ENCODE results near the gene PLEKHA3. TPM values are rescaled to one million over a fixed set of nuclear protein-coding genes. Genes with fewer than 3 reads are reported as not detected.

The PLEKHA3 gene
- polyA plus RNA-seq, 2 donors = 0.79 to 1.4 TPM

- Histone ChIP-seq H3K36me3 (ENCODE audit: control insufficient read depth in 2 of 2, insufficient read depth in 2 of 2, low read length in 1 of 2) (no peaks in the 10 kb centered on the region), H3K27ac (ENCODE audit: low read depth in 2 of 2, low read length in 1 of 2) (peak overlapping the region; percentile 81 to 97), H3K9me3 (ENCODE audit: control insufficient read depth in 2 of 2, insufficient read depth in 1 of 2, low read depth in 1 of 2, low read length in 1 of 2) (no peaks in the 10 kb centered on the region), H3K4me1 (ENCODE audit: control insufficient read depth in 2 of 2, insufficient read depth in 2 of 2, low read length in 1 of 2) (peaks cover 0 to 2% of the 10 kb centered on the region in 2 donors), H3K27me3 (ENCODE audit: control insufficient read depth in 1 of 2, insufficient read depth in 2 of 2, low read length in 2 of 2) (no peaks in the 10 kb centered on the region), H3K4me3 (ENCODE audit: low read depth in 1 of 2, low read length in 2 of 2) (peak overlapping the region; percentile 63 to 90)
- 1% methylated on average over 10 of the region's 10 CpGs for WGBS, 2 donors
Measured at GRCh38 chr2:178478130-178478438, 2.2 kb upstream of the PLEKHA3 start.

- Histone ChIP-seq H3K9me3 (ENCODE audit: control insufficient read depth in 2 of 2, insufficient read depth in 1 of 2, low read depth in 1 of 2, low read length in 1 of 2) (no peaks in the 10 kb centered on the region), H3K4me3 (ENCODE audit: low read depth in 1 of 2, low read length in 2 of 2) (peak within 1 kb of the TSS; percentile 63 to 90), H3K36me3 (ENCODE audit: control insufficient read depth in 2 of 2, insufficient read depth in 2 of 2, low read length in 1 of 2) (no peaks in the 10 kb centered on the region), H3K27ac (ENCODE audit: low read depth in 2 of 2, low read length in 1 of 2) (peak within 1 kb of the TSS; percentile 81 to 97), H3K4me1 (ENCODE audit: control insufficient read depth in 2 of 2, insufficient read depth in 2 of 2, low read length in 1 of 2) (peaks cover 0 to 2% of the 10 kb centered on the region in 2 donors), H3K27me3 (ENCODE audit: control insufficient read depth in 1 of 2, insufficient read depth in 2 of 2, low read length in 2 of 2) (no peaks in the 10 kb centered on the region)
- 2% methylated on average over 56 of the region's 56 CpGs for WGBS, 2 donors
Measured at GRCh38 chr2:178478439-178479274, 1.6 kb upstream of the PLEKHA3 start, which contains the start of gene FKBP7. FKBP7 (minus strand) TSS chr2:178478600; CDS start chr2:178478499, 101 bp downstream.

GRCh38 chr2:178479275-178479616 lies 1.0 kb upstream of the PLEKHA3 start:
- WGBS, 2 donors = 47% methylated on average over 4 of the region's 4 CpGs
- Histone ChIP-seq H3K9me3 (ENCODE audit: control insufficient read depth in 2 of 2, insufficient read depth in 1 of 2, low read depth in 1 of 2, low read length in 1 of 2) (no peaks in the 10 kb centered on the region), H3K4me3 (ENCODE audit: low read depth in 1 of 2, low read length in 2 of 2) (peak overlapping the region; percentile 63 to 90), H3K4me1 (ENCODE audit: control insufficient read depth in 2 of 2, insufficient read depth in 2 of 2, low read length in 1 of 2) (peaks cover 0 to 2% of the 10 kb centered on the region in 2 donors), H3K27me3 (ENCODE audit: control insufficient read depth in 1 of 2, insufficient read depth in 2 of 2, low read length in 2 of 2) (no peaks in the 10 kb centered on the region), H3K36me3 (ENCODE audit: control insufficient read depth in 2 of 2, insufficient read depth in 2 of 2, low read length in 1 of 2) (no peaks in the 10 kb centered on the region), H3K27ac (ENCODE audit: low read depth in 2 of 2, low read length in 1 of 2) (peak overlapping the region; percentile 81 to 97)

- Histone ChIP-seq H3K27me3 (ENCODE audit: control insufficient read depth in 1 of 2, insufficient read depth in 2 of 2, low read length in 2 of 2) (no peaks in the 10 kb centered on the region), H3K4me1 (ENCODE audit: control insufficient read depth in 2 of 2, insufficient read depth in 2 of 2, low read length in 1 of 2) (peaks cover 0 to 2% of the 10 kb centered on the region in 2 donors), H3K4me3 (ENCODE audit: low read depth in 1 of 2, low read length in 2 of 2) (peak overlapping the region; percentile 69 to 96), H3K9me3 (ENCODE audit: control insufficient read depth in 2 of 2, insufficient read depth in 1 of 2, low read depth in 1 of 2, low read length in 1 of 2) (no peaks in the 10 kb centered on the region), H3K27ac (ENCODE audit: low read depth in 2 of 2, low read length in 1 of 2) (peak overlapping the region; percentile 57 to 76), H3K36me3 (ENCODE audit: control insufficient read depth in 2 of 2, insufficient read depth in 2 of 2, low read length in 1 of 2) (no peaks in the 10 kb centered on the region)
- WGBS, 2 donors = 25 to 28% methylated on average over 17 to 19 of the region's 19 CpGs
Measured at GRCh38 chr2:178479758-178480226, 465 bp upstream of the PLEKHA3 start.

GRCh38 chr2:178482437-178482836 lies 2.2 kb downstream of the PLEKHA3 start:
- H3K4me1 ChIP-seq (ENCODE audit: control insufficient read depth in 2 of 2, insufficient read depth in 2 of 2, low read length in 1 of 2) = peaks cover 0 to 2% of the 10 kb centered on the region in 2 donors
- H3K36me3 ChIP-seq (ENCODE audit: control insufficient read depth in 2 of 2, insufficient read depth in 2 of 2, low read length in 1 of 2) = no peaks in the 10 kb centered on the region
- WGBS, 2 donors = 77 to 90% methylated on average over 4 of the region's 4 CpGs

GRCh38 chr2:178484245-178485041 lies 4.2 kb downstream of the PLEKHA3 start:
- H3K4me1 ChIP-seq (ENCODE audit: control insufficient read depth in 2 of 2, insufficient read depth in 2 of 2, low read length in 1 of 2) = peaks cover 0 to 2% of the 10 kb centered on the region in 2 donors
- H3K27ac ChIP-seq (ENCODE audit: low read depth in 2 of 2, low read length in 1 of 2) = no peak overlapping the region
- no peaks in the 10 kb centered on the region for H3K27me3 ChIP-seq (ENCODE audit: control insufficient read depth in 1 of 2, insufficient read depth in 2 of 2, low read length in 2 of 2)
- H3K9me3 ChIP-seq (ENCODE audit: control insufficient read depth in 2 of 2, insufficient read depth in 1 of 2, low read depth in 1 of 2, low read length in 1 of 2) = no peaks in the 10 kb centered on the region
- 46 to 49% methylated on average over 6 of the region's 6 CpGs for WGBS, 2 donors
- H3K36me3 ChIP-seq (ENCODE audit: control insufficient read depth in 2 of 2, insufficient read depth in 2 of 2, low read length in 1 of 2) = no peaks in the 10 kb centered on the region
- H3K4me3 ChIP-seq (ENCODE audit: low read depth in 1 of 2, low read length in 2 of 2) = no peak overlapping the region

More at GRCh38 chr2:178482437-178482836, 2.2 kb downstream of the PLEKHA3 start:
- Histone ChIP-seq H3K27me3 (ENCODE audit: control insufficient read depth in 1 of 2, insufficient read depth in 2 of 2, low read length in 2 of 2) (no peaks in the 10 kb centered on the region), H3K27ac (ENCODE audit: low read depth in 2 of 2, low read length in 1 of 2) (no peak overlapping the region), H3K9me3 (ENCODE audit: control insufficient read depth in 2 of 2, insufficient read depth in 1 of 2, low read depth in 1 of 2, low read length in 1 of 2) (no peaks in the 10 kb centered on the region), H3K4me3 (ENCODE audit: low read depth in 1 of 2, low read length in 2 of 2) (no peak overlapping the region)

- Histone ChIP-seq H3K4me1 (ENCODE audit: control insufficient read depth in 2 of 2, insufficient read depth in 2 of 2, low read length in 1 of 2) (peaks cover 0 to 2% of the 10 kb centered on the region in 2 donors), H3K9me3 (ENCODE audit: control insufficient read depth in 2 of 2, insufficient read depth in 1 of 2, low read depth in 1 of 2, low read length in 1 of 2) (no peaks in the 10 kb centered on the region), H3K27ac (ENCODE audit: low read depth in 2 of 2, low read length in 1 of 2) (no peak overlapping the region), H3K27me3 (ENCODE audit: control insufficient read depth in 1 of 2, insufficient read depth in 2 of 2, low read length in 2 of 2) (no peaks in the 10 kb centered on the region), H3K4me3 (ENCODE audit: low read depth in 1 of 2, low read length in 2 of 2) (no peak overlapping the region), H3K36me3 (ENCODE audit: control insufficient read depth in 2 of 2, insufficient read depth in 2 of 2, low read length in 1 of 2) (no peaks in the 10 kb centered on the region)
- WGBS, 2 donors = 70 to 74% methylated on average over 3 of the region's 3 CpGs
Measured at GRCh38 chr2:178485356-178485755, 5.1 kb downstream of the PLEKHA3 start.

- Histone ChIP-seq H3K9me3 (ENCODE audit: control insufficient read depth in 2 of 2, insufficient read depth in 1 of 2, low read depth in 1 of 2, low read length in 1 of 2) (no peaks in the 10 kb centered on the region), H3K4me1 (ENCODE audit: control insufficient read depth in 2 of 2, insufficient read depth in 2 of 2, low read length in 1 of 2) (no peaks in the 10 kb centered on the region), H3K4me3 (ENCODE audit: low read depth in 1 of 2, low read length in 2 of 2) (no peak overlapping the region), H3K36me3 (ENCODE audit: control insufficient read depth in 2 of 2, insufficient read depth in 2 of 2, low read length in 1 of 2) (peaks cover 5 to 9% of the 10 kb centered on the region in 2 donors), H3K27ac (ENCODE audit: low read depth in 2 of 2, low read length in 1 of 2) (no peak overlapping the region), H3K27me3 (ENCODE audit: control insufficient read depth in 1 of 2, insufficient read depth in 2 of 2, low read length in 2 of 2) (no peaks in the 10 kb centered on the region)
- 90 to 91% methylated on average over 6 of the region's 6 CpGs for WGBS, 2 donors
Measured at GRCh38 chr2:178491612-178492011, 11.4 kb downstream of the PLEKHA3 start.

- no peak overlapping the region for H3K27ac ChIP-seq (ENCODE audit: low read depth in 2 of 2, low read length in 1 of 2)
- H3K36me3 ChIP-seq (ENCODE audit: control insufficient read depth in 2 of 2, insufficient read depth in 2 of 2, low read length in 1 of 2) = peaks cover 9 to 11% of the 10 kb centered on the region in 2 donors
- H3K27me3 ChIP-seq (ENCODE audit: control insufficient read depth in 1 of 2, insufficient read depth in 2 of 2, low read length in 2 of 2) = no peaks in the 10 kb centered on the region
- no peaks in the 10 kb centered on the region for H3K9me3 ChIP-seq (ENCODE audit: control insufficient read depth in 2 of 2, insufficient read depth in 1 of 2, low read depth in 1 of 2, low read length in 1 of 2)
- H3K4me3 ChIP-seq (ENCODE audit: low read depth in 1 of 2, low read length in 2 of 2) = no peak overlapping the region
- 77 to 82% methylated on average over 4 of the region's 4 CpGs for WGBS, 2 donors
- H3K4me1 ChIP-seq (ENCODE audit: control insufficient read depth in 2 of 2, insufficient read depth in 2 of 2, low read length in 1 of 2) = no peaks in the 10 kb centered on the region
Measured at GRCh38 chr2:178496049-178496448, 15.8 kb downstream of the PLEKHA3 start.

Measured in esophagus (tissue), 2 donors.